ENCODE measurements around the gene NCAM1. TPM values are rescaled to one million over a fixed set of nuclear protein-coding genes. Genes with fewer than 3 reads are reported as not detected.

Gene NCAM1
- total RNA-seq, 2 experiments from 2014 or later = 0.34 TPM; not detected in 1

DNA sequence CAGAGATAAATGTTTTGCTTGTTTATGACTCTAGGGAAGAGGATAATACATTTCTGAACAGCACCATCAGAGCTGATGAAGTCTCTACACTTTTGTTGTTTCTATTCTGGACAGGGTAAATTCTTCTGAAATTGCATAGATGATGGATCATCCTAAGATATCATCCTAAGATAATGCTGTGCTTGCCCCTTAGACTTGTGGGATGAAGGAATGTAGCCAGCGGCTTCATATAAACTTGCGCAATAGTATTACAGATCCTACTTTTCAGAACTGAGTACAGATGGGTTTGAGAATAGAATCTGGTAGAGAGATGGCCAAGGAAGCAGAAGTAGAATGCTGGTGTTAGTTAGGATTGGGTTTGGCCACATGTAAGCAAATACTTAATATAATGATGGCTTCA, 61.0 kb downstream of the NCAM1 start:
- no peak for ATAC-seq (ENCODE audit: poor library complexity)
- no peaks in the 10 kb centered on the region for H3K36me3 ChIP-seq (ENCODE audit: insufficient read depth, low read length)
- CTCF ChIA-PET = no interaction called here
- TF ChIP-seq, protein P1, sequence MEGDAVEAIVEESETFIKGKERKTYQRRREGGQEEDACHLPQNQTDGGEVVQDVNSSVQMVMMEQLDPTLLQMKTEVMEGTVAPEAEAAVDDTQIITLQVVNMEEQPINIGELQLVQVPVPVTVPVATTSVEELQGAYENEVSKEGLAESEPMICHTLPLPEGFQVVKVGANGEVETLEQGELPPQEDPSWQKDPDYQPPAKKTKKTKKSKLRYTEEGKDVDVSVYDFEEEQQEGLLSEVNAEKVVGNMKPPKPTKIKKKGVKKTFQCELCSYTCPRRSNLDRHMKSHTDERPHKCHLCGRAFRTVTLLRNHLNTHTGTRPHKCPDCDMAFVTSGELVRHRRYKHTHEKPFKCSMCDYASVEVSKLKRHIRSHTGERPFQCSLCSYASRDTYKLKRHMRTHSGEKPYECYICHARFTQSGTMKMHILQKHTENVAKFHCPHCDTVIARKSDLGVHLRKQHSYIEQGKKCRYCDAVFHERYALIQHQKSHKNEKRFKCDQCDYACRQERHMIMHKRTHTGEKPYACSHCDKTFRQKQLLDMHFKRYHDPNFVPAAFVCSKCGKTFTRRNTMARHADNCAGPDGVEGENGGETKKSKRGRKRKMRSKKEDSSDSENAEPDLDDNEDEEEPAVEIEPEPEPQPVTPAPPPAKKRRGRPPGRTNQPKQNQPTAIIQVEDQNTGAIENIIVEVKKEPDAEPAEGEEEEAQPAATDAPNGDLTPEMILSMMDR (IDR thresholded peaks at IDR 0.05) = no peak
- Mint-ChIP-seq H3K4me1 (ENCODE audit: low read depth) (no peaks in the 10 kb centered on the region), H3K4me3 (no peak overlapping the region), H3K9me3 (peaks cover 3% of the 10 kb centered on the region), H3K27ac (no peak overlapping the region), H3K27me3 (peaks cover 25% of the 10 kb centered on the region), H3K36me3 (ENCODE audit: low read depth) (no peaks in the 10 kb centered on the region)
- POLR2A ChIA-PET = no interaction called here
- no peak overlapping the region for H3K4me3 ChIP-seq (ENCODE audit: low read length)
- no peaks in the 10 kb centered on the region for H3K27me3 ChIP-seq (ENCODE audit: control insufficient read depth in 1 of 2, insufficient read depth in 2 of 2, low read length in 2 of 2)
- no peaks in the 10 kb centered on the region for H3K9me3 ChIP-seq (ENCODE audit: control insufficient read depth in 1 of 2, insufficient read depth in 1 of 2, low read length in 2 of 2)
- H3K27ac ChIP-seq (ENCODE audit: low read depth in 1 of 2, low read length in 2 of 2) = no peak overlapping the region
- H3K4me1 ChIP-seq (ENCODE audit: insufficient read depth, low read length) = no peaks in the 10 kb centered on the region
- no peak for DNase-seq
- intact Hi-C loops (cut with DNase I, micrococcal nuclease) = no loop called here

DNA sequence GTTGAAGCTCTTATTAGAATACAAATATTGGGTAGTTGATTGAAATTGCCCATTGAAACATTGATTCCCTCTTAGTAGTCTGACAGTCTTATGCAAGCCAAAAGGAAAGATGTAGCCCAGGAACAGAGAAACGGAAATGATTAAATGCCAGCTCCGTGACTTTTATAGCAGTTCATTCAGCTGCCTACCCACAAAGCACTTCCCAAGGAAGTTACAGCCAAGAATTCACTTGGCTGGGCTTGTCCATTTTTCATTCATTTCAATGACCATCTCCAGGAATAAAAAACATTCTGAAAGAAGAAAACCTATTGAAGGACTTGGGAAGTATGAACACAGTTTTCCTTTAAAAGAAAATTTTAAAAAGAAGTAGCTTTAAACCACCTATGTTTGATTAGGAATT, 62.0 kb downstream of the NCAM1 start:
- no peaks in the 10 kb centered on the region for H3K36me3 Mint-ChIP-seq (ENCODE audit: low read depth)
- intact Hi-C loops (cut with DNase I, micrococcal nuclease) = no loop called here
- Histone ChIP-seq H3K36me3 (ENCODE audit: insufficient read depth, low read length) (no peaks in the 10 kb centered on the region), H3K4me3 (ENCODE audit: low read length) (no peak overlapping the region), H3K27ac (ENCODE audit: low read depth in 1 of 2, low read length in 2 of 2) (no peak overlapping the region), H3K4me1 (ENCODE audit: insufficient read depth, low read length) (no peaks in the 10 kb centered on the region), H3K9me3 (ENCODE audit: control insufficient read depth in 1 of 2, insufficient read depth in 1 of 2, low read length in 2 of 2) (no peaks in the 10 kb centered on the region), H3K27me3 (ENCODE audit: control insufficient read depth in 1 of 2, insufficient read depth in 2 of 2, low read length in 2 of 2) (no peaks in the 10 kb centered on the region)
- no peaks in the 10 kb centered on the region for H3K4me1 Mint-ChIP-seq (ENCODE audit: low read depth)
- no peak overlapping the region for H3K4me3 Mint-ChIP-seq
- TF ChIP-seq, protein P1 (IDR thresholded peaks at IDR 0.05) = no peak
- no peak overlapping the region for H3K27ac Mint-ChIP-seq
- CTCF ChIA-PET = no interaction called here
- no peak for DNase-seq
- H3K9me3 Mint-ChIP-seq = peaks cover 3% of the 10 kb centered on the region
- POLR2A ChIA-PET = no interaction called here
- ATAC-seq (ENCODE audit: poor library complexity) = no peak
- peaks cover 25% of the 10 kb centered on the region for H3K27me3 Mint-ChIP-seq

DNA sequence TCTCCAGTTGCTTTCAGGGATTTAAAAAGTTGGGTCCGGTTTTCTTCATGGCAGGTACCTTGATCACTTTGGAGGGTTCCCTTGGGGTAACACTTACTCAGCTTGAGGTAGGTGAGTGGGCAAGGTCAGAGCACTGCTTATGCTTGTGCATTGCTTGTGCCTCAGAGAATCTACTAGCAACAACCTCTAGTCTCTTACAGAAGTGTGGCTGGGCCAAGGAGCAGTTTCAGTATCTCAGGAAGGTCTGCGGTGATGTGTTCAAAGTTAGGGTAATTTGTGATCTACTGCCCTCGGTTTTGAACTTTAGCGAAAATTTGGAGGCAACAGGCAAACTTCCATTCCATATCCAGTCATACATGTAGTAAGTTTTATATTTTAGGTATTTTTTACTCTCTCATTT, 62.8 kb downstream of the NCAM1 start:
- no peak overlapping the region for H3K27ac ChIP-seq (ENCODE audit: low read depth in 1 of 2, low read length in 2 of 2)
- H3K27me3 ChIP-seq (ENCODE audit: control insufficient read depth in 1 of 2, insufficient read depth in 2 of 2, low read length in 2 of 2) = no peaks in the 10 kb centered on the region
- H3K27me3 Mint-ChIP-seq = peaks cover 27% of the 10 kb centered on the region
- no peak for ATAC-seq (ENCODE audit: poor library complexity)
- no peaks in the 10 kb centered on the region for H3K9me3 ChIP-seq (ENCODE audit: control insufficient read depth in 1 of 2, insufficient read depth in 1 of 2, low read length in 2 of 2)
- TF ChIP-seq, protein P1 (IDR thresholded peaks at IDR 0.05) = no peak
- H3K4me3 ChIP-seq (ENCODE audit: low read length) = no peak overlapping the region
- no peak for DNase-seq
- H3K4me3 Mint-ChIP-seq = no peak overlapping the region
- intact Hi-C loops (cut with DNase I, micrococcal nuclease) = no loop called here
- H3K9me3 Mint-ChIP-seq = peaks cover 4% of the 10 kb centered on the region
- H3K4me1 ChIP-seq (ENCODE audit: insufficient read depth, low read length) = no peaks in the 10 kb centered on the region
- ChIA-PET POLR2A (no interaction called here), CTCF (no interaction called here)
- H3K4me1 Mint-ChIP-seq (ENCODE audit: low read depth) = no peaks in the 10 kb centered on the region
- no peaks in the 10 kb centered on the region for H3K36me3 ChIP-seq (ENCODE audit: insufficient read depth, low read length)
- no peak overlapping the region for H3K27ac Mint-ChIP-seq
- no peaks in the 10 kb centered on the region for H3K36me3 Mint-ChIP-seq (ENCODE audit: low read depth)
